Jurkat, Clone E6-1 (cell line): Measurements from ENCODE around the gene ZNF334.

Experiments
- DNase-seq: peaks from one replicate; pipeline ENCODE4 v3.0.0-alpha.2; 2011; ENCODE audit warnings: low read depth, low spot score
- H3K4me3 ChIP-seq: 2 replicates; pipeline ENCODE4 v1.5.1; 2011; ENCODE audit warnings: mild to moderate bottlenecking, low read length, control low read depth, moderate library complexity

ZNF334 gene

DNA sequence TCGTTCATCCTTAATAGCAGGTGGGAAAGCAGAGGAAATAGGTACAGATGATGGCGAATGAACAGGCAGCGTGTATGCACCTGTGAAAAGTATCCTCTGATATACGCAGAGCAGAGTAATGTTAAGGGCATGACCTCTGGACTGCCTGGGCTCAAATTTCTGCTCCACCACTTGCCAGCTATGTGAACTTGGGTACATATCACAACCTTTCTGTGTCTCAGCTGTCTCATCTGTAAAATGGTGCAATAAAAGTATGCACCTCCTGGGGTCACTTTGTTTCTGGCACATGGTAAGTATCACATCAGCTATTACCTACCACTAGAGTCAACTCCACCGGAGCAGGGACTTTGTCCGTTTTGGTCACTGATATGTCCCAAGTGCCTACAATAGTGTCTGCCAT lies 34.6 kb upstream of the ZNF334 start:
- H3K4me3 ChIP-seq = no peak overlapping the region
- DNase-seq = no peak

DNA sequence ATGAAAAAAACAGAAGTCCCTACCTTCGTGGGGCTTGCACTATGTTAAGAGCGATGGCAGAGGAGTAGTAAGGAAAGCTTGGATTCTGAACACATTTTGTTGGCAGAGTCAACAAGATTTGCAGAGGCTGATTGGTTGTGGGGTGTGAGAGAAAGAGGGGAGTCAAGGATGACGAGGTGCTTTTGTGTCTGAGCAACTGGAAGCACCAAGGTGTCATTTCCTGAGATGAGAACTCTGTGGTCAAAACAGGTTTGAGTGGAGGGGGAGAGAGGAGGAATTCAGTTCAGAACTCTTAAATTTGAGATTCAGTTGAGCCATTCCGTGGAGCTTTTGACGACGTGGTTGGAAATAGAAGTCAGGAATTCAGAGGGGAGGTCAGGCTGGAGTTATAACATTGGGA lies 33.6 kb upstream of the ZNF334 start:
- DNase-seq = no peak
- H3K4me3 ChIP-seq = no peak overlapping the region

DNA sequence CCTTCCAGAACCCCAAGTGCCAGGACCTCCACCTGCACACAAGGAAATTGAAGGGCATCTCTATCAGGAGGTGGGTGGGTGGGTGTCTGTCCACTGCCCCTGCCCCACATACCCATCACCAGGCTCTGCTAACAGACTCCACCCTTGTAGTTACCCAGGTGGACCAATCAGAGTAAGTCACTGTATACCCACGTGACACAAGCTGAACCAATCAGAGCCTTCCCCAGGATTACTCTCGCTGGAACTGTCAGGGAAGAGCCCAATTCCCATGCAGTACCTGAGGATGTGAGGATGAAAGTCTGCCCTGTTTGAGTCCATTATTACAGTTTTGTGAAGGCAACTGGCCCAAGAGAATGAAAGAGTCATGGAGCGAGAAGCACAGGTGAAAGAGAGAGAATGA lies 32.9 kb upstream of the ZNF334 start:
- DNase-seq = no peak
- no peak overlapping the region for H3K4me3 ChIP-seq

DNA sequence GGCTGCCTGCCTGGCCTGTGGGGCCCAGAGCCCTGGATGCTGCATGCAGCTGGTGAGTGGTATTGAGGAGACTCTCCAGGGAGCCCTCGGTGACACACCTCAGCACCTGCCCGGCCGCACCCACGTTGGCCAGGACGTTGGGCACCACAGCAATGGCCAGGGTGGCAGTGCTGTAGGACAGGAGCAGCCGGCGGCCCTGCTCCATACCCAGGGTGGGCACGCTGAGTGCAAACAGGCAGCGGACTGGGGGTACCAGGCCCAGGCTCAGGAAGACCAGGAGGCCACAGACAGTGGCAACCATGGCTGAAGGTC lies 32.4 kb upstream of the ZNF334 start:
- no peak overlapping the region for H3K4me3 ChIP-seq
- DNase-seq = no peak

DNA sequence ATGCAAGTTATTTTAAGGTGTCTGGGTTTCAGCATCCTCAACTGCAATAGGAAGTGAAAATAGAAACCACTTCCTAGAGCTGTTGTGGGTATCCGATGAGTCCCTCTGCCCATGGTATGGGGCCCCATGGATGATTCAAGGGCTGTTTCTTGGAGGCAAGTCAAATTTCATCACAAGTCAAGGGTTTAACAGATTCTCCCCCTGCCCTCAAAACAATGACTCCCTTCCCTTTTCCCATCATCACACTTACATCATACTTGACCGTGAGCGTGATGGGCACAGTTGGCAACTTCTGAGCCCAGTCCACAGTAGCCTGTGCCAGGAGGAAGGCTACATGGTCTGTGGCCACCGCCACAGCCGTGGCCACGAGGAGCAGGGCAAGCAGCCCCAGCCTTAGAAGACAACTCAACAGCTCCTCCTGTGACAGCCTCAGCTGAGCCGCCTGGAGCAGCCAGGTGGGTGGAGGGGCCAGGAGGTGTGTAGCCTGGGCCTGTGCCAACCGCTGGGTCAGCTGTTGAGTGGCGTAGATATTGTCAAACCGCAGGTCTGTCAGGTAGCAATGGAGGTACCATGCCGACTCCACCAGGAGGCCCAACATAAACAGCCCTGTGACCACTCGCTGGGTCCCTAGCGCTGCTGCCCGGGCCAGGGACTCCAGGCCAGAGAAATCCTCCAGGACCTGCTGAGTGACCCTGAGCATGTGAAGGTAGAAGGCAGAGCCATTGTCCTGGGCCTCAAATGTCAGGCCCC lies 31.9 kb upstream of the ZNF334 start:
- no peak overlapping the region; the same call in none of the 2 replicates for H3K4me3 ChIP-seq
- DNase-seq = peak; percentile 77

DNA sequence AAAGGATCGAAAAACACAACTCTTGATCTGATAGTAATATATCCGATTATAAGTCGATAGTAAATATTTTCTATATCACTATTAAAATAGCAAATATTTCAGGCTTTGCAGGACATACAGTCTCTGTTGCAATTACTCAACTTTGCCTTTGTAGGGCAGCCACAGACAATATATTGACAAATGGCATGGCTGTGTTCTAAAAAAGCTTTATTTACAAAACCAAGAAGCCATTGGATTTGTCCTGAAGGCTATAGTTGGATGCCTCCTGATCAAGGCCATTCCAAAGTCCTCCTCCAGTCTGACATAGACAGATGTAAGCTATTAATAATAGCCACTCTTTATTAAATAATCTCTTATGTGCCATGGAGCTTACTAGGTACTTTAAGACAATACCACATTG lies 31.2 kb upstream of the ZNF334 start:
- H3K4me3 ChIP-seq = no peak overlapping the region; the same call in 1 of the 2 replicates
- no peak for DNase-seq

DNA sequence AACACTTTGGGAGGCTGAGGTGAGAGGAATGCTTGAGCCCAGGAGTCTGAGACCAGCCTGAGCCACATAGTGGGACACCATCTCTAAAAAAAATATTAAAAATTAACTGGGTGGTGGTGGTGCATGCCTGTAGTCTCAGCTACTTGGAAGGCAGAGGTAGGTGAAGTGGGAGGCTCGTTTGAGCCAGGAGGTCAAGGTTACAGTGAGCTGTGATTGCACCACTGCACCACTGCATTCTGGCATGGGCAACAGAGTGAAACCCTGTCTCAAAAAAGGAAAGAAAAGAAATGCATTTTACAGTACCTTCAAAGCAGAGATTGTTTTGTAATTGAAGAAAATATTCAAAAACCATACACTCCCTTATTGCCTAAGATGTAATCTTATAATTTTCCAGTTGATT lies 30.6 kb upstream of the ZNF334 start:
- DNase-seq = no peak
- no peak overlapping the region for H3K4me3 ChIP-seq

DNA sequence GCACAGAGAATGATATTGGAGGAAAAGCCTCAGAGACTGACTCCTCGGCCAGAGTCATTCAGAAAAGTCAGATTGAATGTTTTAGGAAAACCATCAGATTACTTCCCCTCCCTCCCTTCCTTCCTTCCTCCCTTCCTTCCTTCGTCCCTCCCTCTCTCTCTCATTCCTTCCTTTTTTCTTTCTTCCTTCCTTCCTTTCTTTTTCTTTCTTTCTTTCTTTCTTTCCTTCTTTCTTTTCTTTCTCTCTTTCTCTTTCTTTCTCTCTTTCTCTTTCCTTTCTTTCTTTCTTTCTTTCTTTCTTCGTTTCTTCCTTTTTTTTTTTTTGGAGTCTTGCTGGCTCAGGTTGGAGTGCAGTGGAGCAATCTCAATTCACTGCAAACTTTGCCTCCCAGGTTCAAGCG lies 29.7 kb upstream of the ZNF334 start:
- no peak for DNase-seq
- no peak overlapping the region for H3K4me3 ChIP-seq

DNA sequence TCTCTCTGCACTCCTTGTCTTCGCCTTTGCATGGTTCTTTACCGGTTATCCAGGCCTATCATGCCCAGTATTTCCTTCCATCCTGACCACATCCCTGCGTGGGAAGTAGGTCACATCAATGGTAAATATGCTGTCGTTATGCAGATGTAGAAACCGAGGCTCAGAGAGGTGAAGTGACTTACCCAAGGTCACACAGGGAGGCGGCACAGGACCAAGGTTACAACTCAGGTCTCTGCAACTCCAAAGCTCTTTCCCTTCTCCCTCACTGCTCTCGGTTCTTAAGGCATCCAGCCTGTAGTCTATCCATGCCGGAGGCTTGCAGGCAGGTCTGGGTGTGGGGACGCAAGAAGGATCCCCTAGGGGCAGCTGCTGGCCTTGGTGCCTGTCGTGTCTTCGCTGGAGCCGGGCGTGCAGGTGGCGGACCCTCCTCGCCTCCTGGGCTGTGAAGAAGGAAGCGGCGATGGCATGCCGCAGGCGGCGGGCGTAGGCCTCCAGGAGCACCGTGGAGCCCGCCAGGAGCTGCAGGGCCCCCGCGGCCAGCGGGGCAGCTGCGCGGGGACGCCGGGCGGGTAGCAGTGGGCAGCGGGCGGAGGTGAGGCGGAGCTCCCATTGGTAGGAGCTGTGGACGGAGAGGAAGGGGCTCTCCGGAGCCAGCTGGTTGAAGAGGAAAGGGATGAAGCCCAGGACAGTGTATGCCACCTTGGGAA lies 28.0 kb upstream of the ZNF334 start:
- DNase-seq = no peak

DNA sequence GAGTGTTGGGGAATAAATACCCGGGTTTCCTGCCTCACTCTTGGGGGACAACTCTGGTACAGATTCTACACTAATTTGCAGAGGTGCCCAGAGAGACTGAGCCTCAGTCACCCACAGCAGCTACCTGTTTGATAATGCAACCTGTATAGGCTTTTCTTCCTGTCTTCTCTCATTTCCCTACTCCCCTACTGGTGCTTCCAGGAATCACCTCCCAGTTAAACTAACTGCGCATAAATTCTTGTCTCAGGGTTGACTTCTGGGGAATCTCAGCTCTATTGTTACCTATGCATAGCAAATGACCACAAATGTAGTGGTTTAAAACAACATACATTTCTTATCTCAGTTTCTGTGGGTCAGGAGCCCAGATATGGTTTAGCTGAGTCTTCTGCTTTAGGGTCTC lies 25.8 kb upstream of the ZNF334 start:
- DNase-seq = no peak
- no peak overlapping the region for H3K4me3 ChIP-seq

More for the DNA sequence above, 28.0 kb upstream of the ZNF334 start:
- no peak overlapping the region for H3K4me3 ChIP-seq

DNA sequence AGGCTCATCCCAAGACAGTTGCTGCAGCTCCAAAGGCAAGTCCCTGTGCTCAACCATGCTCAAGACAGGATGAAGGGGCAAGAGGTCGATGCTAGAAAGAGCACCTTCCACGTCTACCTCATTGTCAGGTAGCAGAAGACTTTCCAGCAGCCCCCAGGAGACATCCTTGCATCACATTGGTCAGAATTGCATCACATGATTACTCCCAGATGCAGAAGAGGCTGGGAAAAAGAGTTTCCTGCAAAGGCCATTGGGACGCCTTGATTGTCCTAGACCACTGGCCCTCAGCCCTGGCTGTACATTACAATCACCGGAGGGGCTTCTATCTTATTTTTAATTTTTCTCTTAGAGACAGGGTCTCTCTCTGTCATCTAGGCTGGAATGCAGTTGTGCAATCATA lies 17.3 kb upstream of the ZNF334 start:
- DNase-seq = no peak
- H3K4me3 ChIP-seq = no peak overlapping the region

DNA sequence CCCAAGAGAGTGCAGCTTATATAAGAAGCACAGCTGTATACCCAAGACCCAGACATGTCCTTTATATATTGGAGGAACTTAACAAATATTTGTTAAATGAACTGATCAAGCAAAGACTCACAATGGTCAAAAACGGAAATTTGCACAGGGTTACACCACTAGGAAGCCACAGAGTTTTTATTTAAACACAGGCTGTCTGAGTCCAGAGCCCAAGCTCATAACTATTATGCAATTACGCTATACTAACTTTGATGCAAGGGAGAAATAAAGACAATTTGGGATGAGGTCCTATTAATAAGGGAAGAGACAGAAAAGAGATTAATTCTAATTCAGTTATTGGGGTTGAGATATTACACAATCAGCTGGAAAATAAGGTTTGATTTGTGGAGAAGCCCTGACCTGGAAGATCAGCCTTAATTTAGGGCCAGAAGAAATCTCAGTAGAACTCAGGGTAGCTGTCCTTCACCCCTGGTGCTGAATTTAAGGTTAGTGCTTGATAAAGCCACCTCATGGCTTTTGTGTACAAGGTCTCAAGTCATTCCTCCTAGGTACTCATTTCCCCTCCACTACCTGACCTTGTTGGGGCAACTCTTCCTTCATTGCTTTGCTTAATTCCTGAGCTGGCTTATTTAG lies 10.5 kb upstream of the ZNF334 start:
- no peak for DNase-seq

DNA sequence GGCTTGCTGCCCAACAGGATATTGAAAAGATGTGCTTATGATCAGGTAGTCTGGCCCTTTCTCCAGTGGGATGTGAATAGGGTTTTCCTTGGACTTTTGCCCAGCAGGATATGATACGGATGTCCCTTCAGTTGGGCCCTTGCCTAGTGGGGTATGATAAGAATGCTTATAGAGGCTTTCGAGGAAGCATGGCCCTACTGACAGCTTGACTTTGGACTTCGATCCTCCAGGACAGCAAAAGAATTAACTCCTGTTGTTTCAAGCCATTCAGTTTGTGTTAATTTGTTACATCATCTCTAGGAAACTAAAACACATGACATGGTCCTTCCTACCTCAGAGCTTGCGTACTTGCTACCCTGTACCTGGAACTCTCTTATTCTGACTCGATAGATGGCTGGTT lies 9.7 kb upstream of the ZNF334 start:
- no peak for DNase-seq
- H3K4me3 ChIP-seq = no peak overlapping the region

More for the DNA sequence above, 10.5 kb upstream of the ZNF334 start:
- no peak overlapping the region for H3K4me3 ChIP-seq

DNA sequence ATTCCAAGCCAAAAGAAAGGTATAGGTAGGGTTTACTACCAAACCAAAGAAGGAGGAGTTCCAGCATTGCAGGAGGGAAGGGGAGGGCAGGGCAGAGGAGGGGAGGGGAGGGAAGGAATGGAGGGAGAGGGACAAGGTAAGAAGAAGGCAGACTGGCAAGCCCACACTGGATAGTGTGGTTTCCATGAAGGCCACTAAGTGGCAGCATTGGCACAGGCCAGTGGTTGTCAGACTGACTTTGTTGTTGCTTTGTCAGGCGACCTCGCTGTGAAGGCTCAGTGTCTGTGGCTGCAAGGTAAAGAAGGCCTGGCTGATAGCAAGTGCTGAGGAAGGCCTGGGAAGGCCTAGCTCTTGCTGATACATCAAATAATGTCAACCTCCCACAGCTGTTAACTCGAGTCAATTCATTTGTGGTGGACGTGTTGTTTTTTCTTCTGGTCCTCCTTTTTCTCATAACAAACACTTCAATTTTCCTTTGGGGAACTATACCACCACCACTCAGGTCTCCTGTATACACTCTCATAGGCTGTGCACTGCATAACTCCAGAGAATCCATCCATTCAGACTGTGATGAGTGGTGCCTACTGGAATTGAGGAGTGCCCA lies 7.7 kb upstream of the ZNF334 start:
- DNase-seq = peak; percentile 51
- no peak overlapping the region for H3K4me3 ChIP-seq

DNA sequence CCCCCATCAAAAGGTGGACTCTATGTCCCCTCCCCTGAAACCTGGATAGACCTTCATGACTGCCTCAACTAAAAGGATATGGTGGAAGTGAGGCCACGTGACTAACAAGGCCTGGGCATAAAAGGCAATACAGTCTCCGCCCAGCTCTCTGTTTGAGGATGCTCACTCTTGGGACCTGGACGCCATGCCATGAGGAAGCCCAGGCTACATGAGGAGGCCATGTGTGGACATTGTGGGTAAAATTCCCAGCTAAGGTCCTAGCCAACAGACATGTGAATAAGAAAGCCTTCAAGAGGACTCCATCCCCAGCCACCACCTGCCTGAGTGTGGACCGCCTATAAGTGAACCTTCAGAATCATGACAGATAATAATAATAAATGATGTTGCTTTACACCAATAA lies 7.2 kb upstream of the ZNF334 start:
- H3K4me3 ChIP-seq = no peak overlapping the region
- DNase-seq = no peak

DNA sequence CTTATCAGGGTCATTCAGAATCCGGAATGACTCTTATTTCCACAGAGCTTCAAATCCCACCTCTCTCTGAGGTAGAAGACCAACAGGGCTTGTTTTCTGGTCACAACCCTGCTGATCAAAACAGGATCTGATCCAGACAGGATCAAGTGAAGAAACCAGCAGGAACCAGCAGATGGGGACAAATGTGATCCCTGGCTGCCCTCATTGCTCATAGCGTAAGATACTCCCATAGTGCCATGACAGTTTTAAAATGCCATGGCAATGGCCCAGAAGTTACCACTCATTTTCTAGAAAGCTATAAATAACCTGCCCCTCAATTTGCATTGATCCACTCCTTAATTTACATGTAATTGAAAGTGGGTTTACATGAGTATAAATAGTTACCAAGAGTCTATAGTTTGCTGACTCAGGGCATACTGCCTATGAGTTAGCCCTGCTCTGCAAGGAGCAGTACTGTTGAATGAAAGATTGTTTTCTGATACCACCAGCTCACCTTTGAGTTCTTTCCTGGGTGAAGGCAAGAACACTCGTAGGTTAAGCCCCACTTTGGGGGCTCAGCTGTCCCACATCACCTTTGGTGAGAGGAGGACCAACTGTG lies 6.2 kb upstream of the ZNF334 start:
- no peak overlapping the region for H3K4me3 ChIP-seq
- DNase-seq = no peak

DNA sequence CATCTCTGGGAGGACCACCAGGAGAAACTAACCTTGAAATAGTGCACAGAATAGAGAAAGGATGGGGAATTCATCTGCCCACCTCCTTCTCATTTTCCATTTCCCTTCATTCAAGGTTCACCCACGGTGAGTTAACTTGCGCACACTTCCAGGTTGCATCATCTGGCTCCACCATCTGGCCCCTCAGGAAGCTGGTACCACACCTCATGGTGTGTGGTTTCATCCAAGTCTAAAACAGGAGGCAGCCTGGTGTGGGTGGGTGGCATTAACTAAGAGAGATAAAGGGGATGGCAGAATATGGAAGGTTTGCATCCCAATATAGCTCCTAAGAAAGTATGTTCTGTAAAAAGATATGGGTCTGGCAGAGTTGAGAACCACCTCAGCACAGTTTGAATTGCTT lies 3.8 kb downstream of the ZNF334 start:
- DNase-seq = peak; percentile 9
- H3K4me3 ChIP-seq = no peak overlapping the region

DNA sequence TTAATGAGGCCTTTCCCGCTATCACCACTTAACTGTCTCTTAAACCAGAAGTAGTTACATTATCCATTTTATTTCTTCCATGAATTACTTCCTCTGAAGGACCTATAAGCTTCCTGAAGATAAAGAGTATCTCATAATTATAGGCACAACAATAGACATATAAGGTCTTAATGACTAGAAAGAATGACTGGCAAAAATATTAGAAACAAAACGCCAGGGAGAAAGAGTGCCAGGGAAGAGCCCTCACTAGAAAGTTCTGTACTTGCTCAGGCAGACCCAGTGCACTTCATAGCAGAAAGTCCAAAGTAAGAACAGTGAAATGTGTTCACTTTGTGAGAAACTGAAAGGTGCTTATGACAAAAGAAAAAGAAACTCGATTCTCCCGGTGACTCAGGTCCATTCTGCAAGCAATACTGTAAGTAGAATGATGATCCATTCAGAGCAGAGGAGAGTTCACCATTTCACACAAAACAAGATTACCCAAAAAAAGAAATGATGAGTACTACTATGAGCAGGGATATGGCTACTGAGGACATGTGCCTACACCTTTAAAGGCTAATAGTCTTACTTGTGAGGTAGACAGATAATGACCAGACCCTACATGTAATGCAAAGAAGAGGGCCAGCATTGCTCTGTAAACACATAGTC lies 5.5 kb downstream of the ZNF334 start:
- H3K4me3 ChIP-seq = no peak overlapping the region
- DNase-seq = no peak

DNA sequence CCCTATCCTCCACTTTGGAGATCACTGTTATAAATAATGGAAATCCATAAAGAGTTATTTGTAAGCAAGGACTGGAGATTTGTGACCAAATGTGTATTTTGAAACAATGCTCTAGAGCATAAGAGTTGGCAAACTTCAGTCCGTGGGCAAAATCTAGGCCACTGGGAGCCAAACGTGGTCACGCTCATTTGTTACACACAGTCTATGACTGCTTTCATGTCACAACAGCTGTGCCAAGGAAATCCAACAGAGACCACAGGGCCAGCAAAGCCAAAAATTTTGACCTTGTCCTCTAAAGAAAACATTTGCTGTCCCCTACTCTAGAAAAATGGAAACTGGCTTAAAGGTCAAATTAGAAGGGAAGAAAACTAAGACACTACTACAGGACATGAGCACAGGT lies 7.9 kb downstream of the ZNF334 start:
- DNase-seq = no peak
- no peak overlapping the region for H3K4me3 ChIP-seq
